HepG2 (cell line): ENCODE results near the gene C14orf119. TPM values are rescaled to one million over a fixed set of nuclear protein-coding genes. Genes with fewer than 3 reads are reported as not detected.

Experiments
- BCL3 ChIP-seq: sonication (generic); formaldehyde crosslinking; IDR thresholded peaks from 2 replicates; pipeline ENCODE4 v1.5.1; 2020; ENCODE audit warnings: mild to moderate bottlenecking, missing genetic modification reagents, moderate library complexity
- CSRNP1 ChIP-seq: sonication (generic); formaldehyde crosslinking; IDR thresholded peaks from 2 replicates; pipeline ENCODE4 v1.8.1; 2023; ENCODE audit warnings: mild to moderate bottlenecking, missing genetic modification reagents
- DRAP1 ChIP-seq: IDR thresholded peaks from 2 replicates; pipeline ENCODE4 v1.6.1; 2016; ENCODE audit warnings: missing genetic modification reagents, missing compliant biosample characterization
- FOXC1 ChIP-seq: sonication (generic); formaldehyde crosslinking; IDR thresholded peaks from 2 replicates; pipeline ENCODE4 v1.8.0; 2022; ENCODE audit warnings: mild to moderate bottlenecking, missing genetic modification reagents, borderline replicate concordance
- GATAD1 ChIP-seq: IDR thresholded peaks from 2 replicates; pipeline ENCODE4 v1.6.1; 2016; ENCODE audit warnings: missing genetic modification reagents, missing compliant biosample characterization
- HNF4G ChIP-seq, 2 experiments: sonication (generic) in 1 of 2; formaldehyde crosslinking in 1 of 2; IDR thresholded peaks; 2 replicates each; pipeline versions ENCODE4 v1.4.0 to v1.6.1; 2011 to 2020; ENCODE audit warnings: borderline replicate concordance in 2 of 2, low read depth in 2 of 2, mild to moderate bottlenecking in 2 of 2, low read length in 1 of 2, missing genetic modification reagents in 1 of 2, moderate library complexity in 1 of 2
- ISX ChIP-seq: sonication (generic); formaldehyde crosslinking; conservative IDR thresholded peaks from 2 replicates; pipeline ENCODE4 v1.5.0; 2020; ENCODE audit warnings: missing genetic modification reagents
- NFATC3 ChIP-seq: sonication (generic); formaldehyde crosslinking; IDR thresholded peaks from 2 replicates; pipeline ENCODE4 v1.5.1; 2020; ENCODE audit warnings: mild to moderate bottlenecking, missing genetic modification reagents
- PBX2 ChIP-seq: IDR thresholded peaks from 2 replicates; pipeline ENCODE4 v1.6.1; 2016; ENCODE audit warnings: control low read depth
- POLR2A ChIP-seq, 2 experiments: IDR thresholded peaks; 2 replicates each; pipeline ENCODE4 v1.6.1; 2011; ENCODE audit warnings: low read depth in 2 of 2, low read length in 2 of 2, mild to moderate bottlenecking in 1 of 2, moderate library complexity in 1 of 2; ENCODE audit not compliant: insufficient read depth in 1 of 2
- PRDM4 ChIP-seq: sonication (generic); formaldehyde crosslinking; IDR thresholded peaks from 2 replicates; pipeline ENCODE4 v1.9.0; 2021; ENCODE audit warnings: missing genetic modification reagents, borderline replicate concordance
- TMF1 ChIP-seq: sonication (generic); formaldehyde crosslinking; IDR thresholded peaks from 2 replicates; pipeline ENCODE4 v1.8.1; 2022; ENCODE audit warnings: low read depth, missing genetic modification reagents
- ZHX1 ChIP-seq: sonication (generic); formaldehyde crosslinking; IDR thresholded peaks from 2 replicates; pipeline ENCODE4 v1.8.1; 2022; ENCODE audit warnings: low read depth, mild to moderate bottlenecking, missing genetic modification reagents
- ZKSCAN5 ChIP-seq: sonication (generic); formaldehyde crosslinking; IDR thresholded peaks from 2 replicates; pipeline ENCODE4 v1.5.1; 2020; ENCODE audit warnings: mild to moderate bottlenecking, missing genetic modification reagents
- ZNF619 ChIP-seq: sonication (generic); formaldehyde crosslinking; IDR thresholded peaks from 2 replicates; pipeline ENCODE4 v1.4.0; 2020; ENCODE audit warnings: mild to moderate bottlenecking, missing genetic modification reagents
- ZNF777 ChIP-seq: sonication (generic); formaldehyde crosslinking; IDR thresholded peaks from 2 replicates; pipeline ENCODE4 v1.4.0; 2020; ENCODE audit warnings: missing genetic modification reagents
- polyA plus RNA-seq, 8 experiments: library from polyadenylated mRNA; depleted of rRNA in 3 of 8; stranded (reverse) in 7 of 8; unstranded in 1 of 8; fragments of >200 nt; fragmentation: Illumina TruSeq in 4 of 8; extraction: Trizol in 4 of 8; gene quantifications; 2 replicates each; pipeline versions ENCODE4 v1.2.1 to v1.2.3, GENCODE V29; 2011 to 2016; ENCODE audit warnings: low read depth in 4 of 8, missing spikeins in 1 of 8, mixed read lengths in 1 of 8; ENCODE audit not compliant: insufficient read depth in 1 of 8
- total RNA-seq, 5 experiments: library from RNA; depleted of rRNA; stranded (reverse); fragments of >200 nt; fragmentation: Illumina TruSeq; extraction: Trizol; gene quantifications; 2 replicates each; pipeline ENCODE4 v1.2.3, GENCODE V29; 2016; ENCODE audit warnings: low read depth in 1 of 5

The C14orf119 gene
- total and polyA plus RNA-seq, 2 of the 13 experiments (the other 11 are each of a cell fraction or from before 2014, with no cell fraction given) = 117 to 206 TPM

- peak; percentile 91 for TF ChIP-seq ZHX1 (CRISPR knock-in tag)
- peak; percentile 76; the same call in 1 of the 2 replicates for TF ChIP-seq ZKSCAN5 (CRISPR knock-in tag)
- TF ChIP-seq ZNF777 (CRISPR knock-in tag) = peak; percentile 90; the same call in 1 of the 2 replicates
- TF ChIP-seq POLR2A (IDR thresholded peaks at IDR 0.05; ENCODE audit: insufficient read depth in 1 of 2, low read depth in 2 of 2, low read length in 2 of 2) = peak in 1 of 2 experiments; percentile 39; a peak in 1 of 4 replicates
- TF ChIP-seq ISX (CRISPR knock-in tag) = no peak
- TF ChIP-seq ZNF619 (CRISPR knock-in tag) = peak; percentile 96
- TF ChIP-seq PRDM4 = peak; percentile 40; the same call in 1 of the 2 replicates
- no peak for TF ChIP-seq HNF4G (IDR thresholded peaks at IDR 0.05; ENCODE audit: borderline replicate concordance, low read depth, low read length)
- TF ChIP-seq HNF4G (CRISPR knock-in tag; IDR thresholded peaks at IDR 0.05; ENCODE audit: borderline replicate concordance, low read depth) = 0 out of 2 replicates have a peak, but pooled peaks have one; percentile 56
- no peak; the same call in 1 of the 2 replicates for TF ChIP-seq PBX2 (CRISPR knock-in tag)
- peak; percentile 95 for TF ChIP-seq FOXC1 (CRISPR knock-in tag)
- peak; percentile 95 for TF ChIP-seq BCL3 (CRISPR knock-in tag)
- peak; percentile 81; the same call in 1 of the 2 replicates for TF ChIP-seq CSRNP1
- no peak for TF ChIP-seq DRAP1 (CRISPR knock-in tag)
- TF ChIP-seq NFATC3 (CRISPR knock-in tag) = peak; percentile 32; the same call in 1 of the 2 replicates
- TF ChIP-seq GATAD1 (CRISPR knock-in tag) = peak; percentile 48; the same call in 1 of the 2 replicates
- TF ChIP-seq TMF1 (CRISPR knock-in tag) = no peak
These were observed 37.3 kb upstream of the C14orf119 start (continued) for GRCh38 chr14:23057757-23058653.
